HepG2 (cell line): ENCODE results near the gene SLC22A7. TPM values are rescaled to one million over a fixed set of nuclear protein-coding genes. Genes with fewer than 3 reads are reported as not detected.

ENCODE experiments used
- SAP130 ChIP-seq: IDR thresholded peaks from 2 replicates; pipeline ENCODE4 v1.6.1; 2016; ENCODE audit warnings: low read depth
- ZNF451 ChIP-seq: sonication (generic); formaldehyde crosslinking; IDR thresholded peaks from 2 replicates; pipeline ENCODE4 v1.5.0; 2020; ENCODE audit warnings: mild to moderate bottlenecking, missing genetic modification reagents
- ZNF564 ChIP-seq: sonication (generic); formaldehyde crosslinking; IDR thresholded peaks from 2 replicates; pipeline ENCODE4 v1.8.1; 2023; ENCODE audit warnings: mild to moderate bottlenecking, missing genetic modification reagents
- ZNF605 ChIP-seq: sonication (generic); formaldehyde crosslinking; IDR thresholded peaks from 2 replicates; pipeline ENCODE4 v1.8.0; 2022; ENCODE audit warnings: mild to moderate bottlenecking, missing genetic modification reagents
- ZNF761 ChIP-seq: sonication (generic); formaldehyde crosslinking; conservative IDR thresholded peaks from 2 replicates; pipeline ENCODE4 v1.4.0; 2020; ENCODE audit warnings: mild to moderate bottlenecking, missing genetic modification reagents
- ZNF782 ChIP-seq: sonication (generic); formaldehyde crosslinking; IDR thresholded peaks from 2 replicates; pipeline ENCODE4 v1.4.0; 2020; ENCODE audit warnings: missing genetic modification reagents, mild to moderate bottlenecking, borderline replicate concordance
- ZSCAN31 ChIP-seq: sonication (generic); formaldehyde crosslinking; IDR thresholded peaks from 2 replicates; pipeline ENCODE4 v1.5.0; 2020; ENCODE audit warnings: low read depth, mild to moderate bottlenecking, missing genetic modification reagents
- polyA plus RNA-seq, 8 experiments: library from polyadenylated mRNA; depleted of rRNA in 3 of 8; stranded (reverse) in 7 of 8; unstranded in 1 of 8; fragments of >200 nt; fragmentation: Illumina TruSeq in 4 of 8; extraction: Trizol in 4 of 8; gene quantifications; 2 replicates each; pipeline versions ENCODE4 v1.2.1 to v1.2.3, GENCODE V29; 2011 to 2016; ENCODE audit warnings: low read depth in 4 of 8, missing spikeins in 1 of 8, mixed read lengths in 1 of 8; ENCODE audit not compliant: insufficient read depth in 1 of 8
- total RNA-seq, 5 experiments: library from RNA; depleted of rRNA; stranded (reverse); fragments of >200 nt; fragmentation: Illumina TruSeq; extraction: Trizol; gene quantifications; 2 replicates each; pipeline ENCODE4 v1.2.3, GENCODE V29; 2016; ENCODE audit warnings: low read depth in 1 of 5
- TF ChIP-seq, protein P1 (sequence below): sonication (generic); formaldehyde crosslinking; IDR thresholded peaks from 2 replicates; pipeline ENCODE4 v1.4.0; 2020; ENCODE audit warnings: missing genetic modification reagents
- TF ChIP-seq, protein P2 (sequence below): sonication (generic); formaldehyde crosslinking; IDR thresholded peaks from 2 replicates; pipeline ENCODE4 v1.5.0; 2020; ENCODE audit warnings: missing genetic modification reagents, mild to moderate bottlenecking, borderline replicate concordance
- TF ChIP-seq, protein P3 (sequence below): sonication (generic); formaldehyde crosslinking; IDR thresholded peaks from 2 replicates; pipeline ENCODE4 v1.5.0; 2020; ENCODE audit warnings: mild to moderate bottlenecking, missing genetic modification reagents, borderline replicate concordance
- TF ChIP-seq, protein P4 (sequence below): sonication (generic); formaldehyde crosslinking; IDR thresholded peaks from 2 replicates; pipeline ENCODE4 v1.5.0; 2020; ENCODE audit warnings: mild to moderate bottlenecking, missing genetic modification reagents
- TF ChIP-seq, protein P5 (sequence below): sonication (generic); formaldehyde crosslinking; IDR thresholded peaks from 2 replicates; pipeline ENCODE4 v1.5.1; 2020; ENCODE audit warnings: mild to moderate bottlenecking, missing genetic modification reagents, moderate library complexity

Gene SLC22A7
- total and polyA plus RNA-seq, 2 of the 13 experiments (the other 11 are each of a cell fraction or from before 2014, with no cell fraction given) = 5.3 to 22.6 TPM

DNA sequence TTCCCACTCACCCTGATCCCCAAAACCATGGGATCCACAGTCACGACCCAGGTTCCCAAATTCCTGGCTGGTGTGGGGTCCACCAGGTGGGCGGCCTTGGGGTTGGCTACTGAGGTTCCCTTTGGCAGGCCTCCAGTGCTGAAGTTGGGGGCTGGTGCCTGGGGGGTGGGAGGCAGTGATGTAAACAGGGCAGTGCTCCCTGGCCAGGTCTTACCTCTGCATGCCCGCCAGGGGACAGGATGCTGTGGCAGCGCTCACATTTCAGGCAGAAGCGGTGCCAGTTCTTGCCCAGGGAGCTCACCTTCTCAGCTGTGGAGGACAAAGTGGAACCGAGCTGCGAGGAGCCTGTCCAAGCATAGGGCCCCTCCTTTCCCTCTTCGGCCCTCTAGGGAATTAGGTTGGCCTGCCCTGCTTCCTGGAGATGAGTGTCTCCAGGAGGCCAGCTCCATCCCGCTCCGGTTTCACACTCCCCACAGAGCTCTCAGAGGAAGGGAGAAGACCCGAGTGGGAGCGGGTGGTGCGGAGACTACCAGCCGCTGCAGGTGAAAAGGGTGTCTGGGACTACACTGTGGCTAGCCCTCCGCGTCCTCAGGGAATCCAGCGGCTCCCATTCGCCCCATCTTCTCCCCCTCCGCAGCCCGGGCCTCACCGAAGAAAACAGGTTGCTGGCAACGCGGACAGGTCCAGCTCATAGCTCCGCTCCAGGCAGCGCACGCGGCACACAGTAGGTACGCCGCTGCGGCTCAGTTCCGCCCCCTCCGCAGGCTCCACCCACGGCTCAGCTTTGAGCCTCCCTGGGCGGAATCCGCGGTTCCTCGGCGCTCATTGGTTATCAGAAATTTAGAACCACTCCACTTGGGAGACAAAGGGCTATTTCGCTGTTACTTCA lies 10.3 kb downstream of the SLC22A7 start, which contains the start of gene CRIP3 (continued):
- TF ChIP-seq, protein P1, sequence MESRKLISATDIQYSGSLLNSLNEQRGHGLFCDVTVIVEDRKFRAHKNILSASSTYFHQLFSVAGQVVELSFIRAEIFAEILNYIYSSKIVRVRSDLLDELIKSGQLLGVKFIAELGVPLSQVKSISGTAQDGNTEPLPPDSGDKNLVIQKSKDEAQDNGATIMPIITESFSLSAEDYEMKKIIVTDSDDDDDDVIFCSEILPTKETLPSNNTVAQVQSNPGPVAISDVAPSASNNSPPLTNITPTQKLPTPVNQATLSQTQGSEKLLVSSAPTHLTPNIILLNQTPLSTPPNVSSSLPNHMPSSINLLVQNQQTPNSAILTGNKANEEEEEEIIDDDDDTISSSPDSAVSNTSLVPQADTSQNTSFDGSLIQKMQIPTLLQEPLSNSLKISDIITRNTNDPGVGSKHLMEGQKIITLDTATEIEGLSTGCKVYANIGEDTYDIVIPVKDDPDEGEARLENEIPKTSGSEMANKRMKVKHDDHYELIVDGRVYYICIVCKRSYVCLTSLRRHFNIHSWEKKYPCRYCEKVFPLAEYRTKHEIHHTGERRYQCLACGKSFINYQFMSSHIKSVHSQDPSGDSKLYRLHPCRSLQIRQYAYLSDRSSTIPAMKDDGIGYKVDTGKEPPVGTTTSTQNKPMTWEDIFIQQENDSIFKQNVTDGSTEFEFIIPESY (CRISPR knock-in tag) = peak; percentile 51; the same call in 1 of the 2 replicates
- peak; percentile 51; the same call in 1 of the 2 replicates for TF ChIP-seq ZNF564
- peak; percentile 51; the same call in 1 of the 2 replicates for TF ChIP-seq ZNF761 (CRISPR knock-in tag)
- peak; percentile 28; the same call in 1 of the 2 replicates for TF ChIP-seq ZNF782
- no peak for TF ChIP-seq ZNF451 (CRISPR knock-in tag)
- peak; percentile 92 for TF ChIP-seq ZSCAN31 (CRISPR knock-in tag)
- TF ChIP-seq, protein P2, sequence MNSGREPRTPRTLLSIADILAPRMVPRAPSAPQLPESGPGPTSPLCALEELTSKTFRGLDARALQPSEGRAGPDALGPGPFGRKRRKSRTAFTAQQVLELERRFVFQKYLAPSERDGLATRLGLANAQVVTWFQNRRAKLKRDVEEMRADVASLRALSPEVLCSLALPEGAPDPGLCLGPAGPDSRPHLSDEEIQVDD = peak; percentile 81; the same call in 1 of the 2 replicates
- TF ChIP-seq SAP130 (CRISPR knock-in tag) = peak; percentile 53; the same call in 1 of the 2 replicates
- peak; percentile 78; the same call in 1 of the 2 replicates for TF ChIP-seq ZNF605 (CRISPR knock-in tag)
- TF ChIP-seq, protein P3, sequence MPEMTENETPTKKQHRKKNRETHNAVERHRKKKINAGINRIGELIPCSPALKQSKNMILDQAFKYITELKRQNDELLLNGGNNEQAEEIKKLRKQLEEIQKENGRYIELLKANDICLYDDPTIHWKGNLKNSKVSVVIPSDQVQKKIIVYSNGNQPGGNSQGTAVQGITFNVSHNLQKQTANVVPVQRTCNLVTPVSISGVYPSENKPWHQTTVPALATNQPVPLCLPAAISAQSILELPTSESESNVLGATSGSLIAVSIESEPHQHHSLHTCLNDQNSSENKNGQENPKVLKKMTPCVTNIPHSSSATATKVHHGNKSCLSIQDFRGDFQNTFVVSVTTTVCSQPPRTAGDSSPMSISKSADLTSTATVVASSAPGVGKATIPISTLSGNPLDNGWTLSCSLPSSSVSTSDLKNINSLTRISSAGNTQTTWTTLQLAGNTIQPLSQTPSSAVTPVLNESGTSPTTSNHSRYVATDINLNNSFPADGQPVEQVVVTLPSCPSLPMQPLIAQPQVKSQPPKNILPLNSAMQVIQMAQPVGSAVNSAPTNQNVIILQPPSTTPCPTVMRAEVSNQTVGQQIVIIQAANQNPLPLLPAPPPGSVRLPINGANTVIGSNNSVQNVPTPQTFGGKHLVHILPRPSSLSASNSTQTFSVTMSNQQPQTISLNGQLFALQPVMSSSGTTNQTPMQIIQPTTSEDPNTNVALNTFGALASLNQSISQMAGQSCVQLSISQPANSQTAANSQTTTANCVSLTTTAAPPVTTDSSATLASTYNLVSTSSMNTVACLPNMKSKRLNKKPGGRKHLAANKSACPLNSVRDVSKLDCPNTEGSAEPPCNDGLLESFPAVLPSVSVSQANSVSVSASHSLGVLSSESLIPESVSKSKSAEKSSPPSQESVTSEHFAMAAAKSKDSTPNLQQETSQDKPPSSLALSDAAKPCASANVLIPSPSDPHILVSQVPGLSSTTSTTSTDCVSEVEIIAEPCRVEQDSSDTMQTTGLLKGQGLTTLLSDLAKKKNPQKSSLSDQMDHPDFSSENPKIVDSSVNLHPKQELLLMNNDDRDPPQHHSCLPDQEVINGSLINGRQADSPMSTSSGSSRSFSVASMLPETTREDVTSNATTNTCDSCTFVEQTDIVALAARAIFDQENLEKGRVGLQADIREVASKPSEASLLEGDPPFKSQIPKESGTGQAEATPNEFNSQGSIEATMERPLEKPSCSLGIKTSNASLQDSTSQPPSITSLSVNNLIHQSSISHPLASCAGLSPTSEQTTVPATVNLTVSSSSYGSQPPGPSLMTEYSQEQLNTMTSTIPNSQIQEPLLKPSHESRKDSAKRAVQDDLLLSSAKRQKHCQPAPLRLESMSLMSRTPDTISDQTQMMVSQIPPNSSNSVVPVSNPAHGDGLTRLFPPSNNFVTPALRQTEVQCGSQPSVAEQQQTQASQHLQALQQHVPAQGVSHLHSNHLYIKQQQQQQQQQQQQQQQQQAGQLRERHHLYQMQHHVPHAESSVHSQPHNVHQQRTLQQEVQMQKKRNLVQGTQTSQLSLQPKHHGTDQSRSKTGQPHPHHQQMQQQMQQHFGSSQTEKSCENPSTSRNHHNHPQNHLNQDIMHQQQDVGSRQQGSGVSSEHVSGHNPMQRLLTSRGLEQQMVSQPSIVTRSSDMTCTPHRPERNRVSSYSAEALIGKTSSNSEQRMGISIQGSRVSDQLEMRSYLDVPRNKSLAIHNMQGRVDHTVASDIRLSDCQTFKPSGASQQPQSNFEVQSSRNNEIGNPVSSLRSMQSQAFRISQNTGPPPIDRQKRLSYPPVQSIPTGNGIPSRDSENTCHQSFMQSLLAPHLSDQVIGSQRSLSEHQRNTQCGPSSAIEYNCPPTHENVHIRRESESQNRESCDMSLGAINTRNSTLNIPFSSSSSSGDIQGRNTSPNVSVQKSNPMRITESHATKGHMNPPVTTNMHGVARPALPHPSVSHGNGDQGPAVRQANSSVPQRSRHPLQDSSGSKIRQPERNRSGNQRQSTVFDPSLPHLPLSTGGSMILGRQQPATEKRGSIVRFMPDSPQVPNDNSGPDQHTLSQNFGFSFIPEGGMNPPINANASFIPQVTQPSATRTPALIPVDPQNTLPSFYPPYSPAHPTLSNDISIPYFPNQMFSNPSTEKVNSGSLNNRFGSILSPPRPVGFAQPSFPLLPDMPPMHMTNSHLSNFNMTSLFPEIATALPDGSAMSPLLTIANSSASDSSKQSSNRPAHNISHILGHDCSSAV (CRISPR knock-in tag) = peak; percentile 38; the same call in 1 of the 2 replicates
- TF ChIP-seq, protein P4, sequence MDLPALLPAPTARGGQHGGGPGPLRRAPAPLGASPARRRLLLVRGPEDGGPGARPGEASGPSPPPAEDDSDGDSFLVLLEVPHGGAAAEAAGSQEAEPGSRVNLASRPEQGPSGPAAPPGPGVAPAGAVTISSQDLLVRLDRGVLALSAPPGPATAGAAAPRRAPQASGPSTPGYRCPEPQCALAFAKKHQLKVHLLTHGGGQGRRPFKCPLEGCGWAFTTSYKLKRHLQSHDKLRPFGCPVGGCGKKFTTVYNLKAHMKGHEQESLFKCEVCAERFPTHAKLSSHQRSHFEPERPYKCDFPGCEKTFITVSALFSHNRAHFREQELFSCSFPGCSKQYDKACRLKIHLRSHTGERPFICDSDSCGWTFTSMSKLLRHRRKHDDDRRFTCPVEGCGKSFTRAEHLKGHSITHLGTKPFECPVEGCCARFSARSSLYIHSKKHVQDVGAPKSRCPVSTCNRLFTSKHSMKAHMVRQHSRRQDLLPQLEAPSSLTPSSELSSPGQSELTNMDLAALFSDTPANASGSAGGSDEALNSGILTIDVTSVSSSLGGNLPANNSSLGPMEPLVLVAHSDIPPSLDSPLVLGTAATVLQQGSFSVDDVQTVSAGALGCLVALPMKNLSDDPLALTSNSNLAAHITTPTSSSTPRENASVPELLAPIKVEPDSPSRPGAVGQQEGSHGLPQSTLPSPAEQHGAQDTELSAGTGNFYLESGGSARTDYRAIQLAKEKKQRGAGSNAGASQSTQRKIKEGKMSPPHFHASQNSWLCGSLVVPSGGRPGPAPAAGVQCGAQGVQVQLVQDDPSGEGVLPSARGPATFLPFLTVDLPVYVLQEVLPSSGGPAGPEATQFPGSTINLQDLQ (CRISPR knock-in tag) = no peak
- TF ChIP-seq, protein P5, sequence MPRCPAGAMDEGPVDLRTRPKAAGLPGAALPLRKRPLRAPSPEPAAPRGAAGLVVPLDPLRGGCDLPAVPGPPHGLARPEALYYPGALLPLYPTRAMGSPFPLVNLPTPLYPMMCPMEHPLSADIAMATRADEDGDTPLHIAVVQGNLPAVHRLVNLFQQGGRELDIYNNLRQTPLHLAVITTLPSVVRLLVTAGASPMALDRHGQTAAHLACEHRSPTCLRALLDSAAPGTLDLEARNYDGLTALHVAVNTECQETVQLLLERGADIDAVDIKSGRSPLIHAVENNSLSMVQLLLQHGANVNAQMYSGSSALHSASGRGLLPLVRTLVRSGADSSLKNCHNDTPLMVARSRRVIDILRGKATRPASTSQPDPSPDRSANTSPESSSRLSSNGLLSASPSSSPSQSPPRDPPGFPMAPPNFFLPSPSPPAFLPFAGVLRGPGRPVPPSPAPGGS (CRISPR knock-in tag) = no peak
